Uterus (tissue), 2 donors: Measurements from ENCODE around the gene TASOR2.

Experiments used
- POLR2A ChIP-seq, 2 donors: fragments of 450-650 bp; IDR thresholded peaks; one replicate each; pipeline ENCODE4 v1.6.1; 2016; ENCODE audit warnings: antibody characterized with exemption in 2 of 2, mild to moderate bottlenecking in 1 of 2, moderate library complexity in 1 of 2
- TF ChIP-seq, protein P1 (sequence below), 4 experiments: fragments of 200-600 bp in 2 of 4; fragments of 450-650 bp in 2 of 4; sonication (generic) in 2 of 4; IDR thresholded peaks; one replicate each; pipeline ENCODE4 v1.5.1; 2016 to 2019; ENCODE audit warnings: antibody characterized with exemption in 4 of 4, mild to moderate bottlenecking in 2 of 4, moderate library complexity in 1 of 4

GRCh38 chr10:5691786-5692185, 7.1 kb downstream of the TASOR2 start:
- TF ChIP-seq, protein P1, sequence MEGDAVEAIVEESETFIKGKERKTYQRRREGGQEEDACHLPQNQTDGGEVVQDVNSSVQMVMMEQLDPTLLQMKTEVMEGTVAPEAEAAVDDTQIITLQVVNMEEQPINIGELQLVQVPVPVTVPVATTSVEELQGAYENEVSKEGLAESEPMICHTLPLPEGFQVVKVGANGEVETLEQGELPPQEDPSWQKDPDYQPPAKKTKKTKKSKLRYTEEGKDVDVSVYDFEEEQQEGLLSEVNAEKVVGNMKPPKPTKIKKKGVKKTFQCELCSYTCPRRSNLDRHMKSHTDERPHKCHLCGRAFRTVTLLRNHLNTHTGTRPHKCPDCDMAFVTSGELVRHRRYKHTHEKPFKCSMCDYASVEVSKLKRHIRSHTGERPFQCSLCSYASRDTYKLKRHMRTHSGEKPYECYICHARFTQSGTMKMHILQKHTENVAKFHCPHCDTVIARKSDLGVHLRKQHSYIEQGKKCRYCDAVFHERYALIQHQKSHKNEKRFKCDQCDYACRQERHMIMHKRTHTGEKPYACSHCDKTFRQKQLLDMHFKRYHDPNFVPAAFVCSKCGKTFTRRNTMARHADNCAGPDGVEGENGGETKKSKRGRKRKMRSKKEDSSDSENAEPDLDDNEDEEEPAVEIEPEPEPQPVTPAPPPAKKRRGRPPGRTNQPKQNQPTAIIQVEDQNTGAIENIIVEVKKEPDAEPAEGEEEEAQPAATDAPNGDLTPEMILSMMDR (IDR thresholded peaks at IDR 0.05), result no peak
- TF ChIP-seq POLR2A (IDR thresholded peaks at IDR 0.05), result no peak
